Measurements from ENCODE around the gene CNPY3. TPM values are rescaled to one million over a fixed set of nuclear protein-coding genes. Genes with fewer than 3 reads are reported as not detected.

The CNPY3 gene
- total and polyA plus RNA-seq, 2 of the 13 experiments (the other 11 are each of a cell fraction or from before 2014, with no cell fraction given), result 42.3 to 60.2 TPM

DNA sequence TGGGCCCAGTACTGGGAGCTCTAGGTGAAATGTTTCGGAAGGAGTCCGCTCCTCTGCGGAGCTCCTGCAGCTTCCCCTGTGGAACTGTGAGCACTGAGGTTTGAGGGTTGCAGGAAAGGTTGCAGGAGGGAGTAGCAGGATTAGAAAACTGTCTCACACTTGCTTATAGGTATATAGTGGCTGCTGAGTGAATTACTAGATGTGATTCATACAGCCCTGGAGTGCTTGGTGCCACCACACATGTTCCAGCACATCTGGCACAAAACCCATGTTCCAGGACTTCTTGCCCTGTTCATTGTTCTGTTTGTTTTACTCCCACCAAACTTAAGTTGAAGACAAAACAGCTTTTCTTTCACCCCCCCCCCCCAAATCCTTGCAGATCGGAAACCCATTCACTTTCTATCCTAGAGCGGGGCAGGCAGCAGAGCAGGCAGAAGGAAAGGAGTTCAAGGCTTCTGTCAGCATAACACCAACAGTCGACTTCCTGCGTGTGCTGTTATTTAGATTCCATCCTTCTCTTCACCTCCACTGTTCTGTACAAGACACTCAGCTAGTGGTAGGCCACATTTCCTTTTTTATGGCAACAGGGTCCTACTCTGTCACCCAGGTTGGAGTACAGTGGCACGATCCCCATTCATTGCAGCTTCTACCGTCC, 50.4 kb downstream of the CNPY3 start (continued):
- TF ChIP-seq SRSF9 (IDR thresholded peaks at IDR 0.05; ENCODE audit: borderline replicate concordance, insufficient read depth, low read depth, low read length, poor library complexity, severe bottlenecking) (no peak), JUND (CRISPR knock-in tag; IDR thresholded peaks at IDR 0.05) (no peak), ZNF879 (CRISPR knock-in tag; IDR thresholded peaks at IDR 0.05) (0 out of 2 replicates have a peak, but pooled peaks have one; percentile 28), RFX1 (IDR thresholded peaks at IDR 0.05) (no peak), DMAP1 (CRISPR knock-in tag; IDR thresholded peaks at IDR 0.05) (peak; percentile 36), ZNF501 (CRISPR knock-in tag; IDR thresholded peaks at IDR 0.05) (peak; percentile 2; the same call in 1 of the 2 replicates), POLR2A (IDR thresholded peaks at IDR 0.05; ENCODE audit: insufficient read depth in 1 of 2, low read depth in 2 of 2, low read length in 2 of 2) (no peak), ZNF776 (CRISPR knock-in tag; IDR thresholded peaks at IDR 0.05) (no peak), MEIS1 (CRISPR knock-in tag; IDR thresholded peaks at IDR 0.05; ENCODE audit: borderline replicate concordance) (peak; percentile 18; the same call in 1 of the 2 replicates), ATF7 (IDR thresholded peaks at IDR 0.05) (no peak), ATF7 (CRISPR knock-in tag; IDR thresholded peaks at IDR 0.05) (no peak), SOX6 (IDR thresholded peaks at IDR 0.05) (no peak), SOX6 (CRISPR knock-in tag; IDR thresholded peaks at IDR 0.05) (no peak; the same call in 1 of the 2 replicates), GABPB1 (CRISPR knock-in tag; IDR thresholded peaks at IDR 0.05) (no peak), CHD2 (IDR thresholded peaks at IDR 0.05; ENCODE audit: low read depth, low read length) (no peak), NFKBIZ (CRISPR knock-in tag; IDR thresholded peaks at IDR 0.05) (no peak), NFATC3 (CRISPR knock-in tag; IDR thresholded peaks at IDR 0.05) (0 out of 2 replicates have a peak, but pooled peaks have one; percentile 9), PCBP1 (IDR thresholded peaks at IDR 0.05; ENCODE audit: borderline replicate concordance, low read depth, low read length) (no peak)
- TF ChIP-seq, protein P1, sequence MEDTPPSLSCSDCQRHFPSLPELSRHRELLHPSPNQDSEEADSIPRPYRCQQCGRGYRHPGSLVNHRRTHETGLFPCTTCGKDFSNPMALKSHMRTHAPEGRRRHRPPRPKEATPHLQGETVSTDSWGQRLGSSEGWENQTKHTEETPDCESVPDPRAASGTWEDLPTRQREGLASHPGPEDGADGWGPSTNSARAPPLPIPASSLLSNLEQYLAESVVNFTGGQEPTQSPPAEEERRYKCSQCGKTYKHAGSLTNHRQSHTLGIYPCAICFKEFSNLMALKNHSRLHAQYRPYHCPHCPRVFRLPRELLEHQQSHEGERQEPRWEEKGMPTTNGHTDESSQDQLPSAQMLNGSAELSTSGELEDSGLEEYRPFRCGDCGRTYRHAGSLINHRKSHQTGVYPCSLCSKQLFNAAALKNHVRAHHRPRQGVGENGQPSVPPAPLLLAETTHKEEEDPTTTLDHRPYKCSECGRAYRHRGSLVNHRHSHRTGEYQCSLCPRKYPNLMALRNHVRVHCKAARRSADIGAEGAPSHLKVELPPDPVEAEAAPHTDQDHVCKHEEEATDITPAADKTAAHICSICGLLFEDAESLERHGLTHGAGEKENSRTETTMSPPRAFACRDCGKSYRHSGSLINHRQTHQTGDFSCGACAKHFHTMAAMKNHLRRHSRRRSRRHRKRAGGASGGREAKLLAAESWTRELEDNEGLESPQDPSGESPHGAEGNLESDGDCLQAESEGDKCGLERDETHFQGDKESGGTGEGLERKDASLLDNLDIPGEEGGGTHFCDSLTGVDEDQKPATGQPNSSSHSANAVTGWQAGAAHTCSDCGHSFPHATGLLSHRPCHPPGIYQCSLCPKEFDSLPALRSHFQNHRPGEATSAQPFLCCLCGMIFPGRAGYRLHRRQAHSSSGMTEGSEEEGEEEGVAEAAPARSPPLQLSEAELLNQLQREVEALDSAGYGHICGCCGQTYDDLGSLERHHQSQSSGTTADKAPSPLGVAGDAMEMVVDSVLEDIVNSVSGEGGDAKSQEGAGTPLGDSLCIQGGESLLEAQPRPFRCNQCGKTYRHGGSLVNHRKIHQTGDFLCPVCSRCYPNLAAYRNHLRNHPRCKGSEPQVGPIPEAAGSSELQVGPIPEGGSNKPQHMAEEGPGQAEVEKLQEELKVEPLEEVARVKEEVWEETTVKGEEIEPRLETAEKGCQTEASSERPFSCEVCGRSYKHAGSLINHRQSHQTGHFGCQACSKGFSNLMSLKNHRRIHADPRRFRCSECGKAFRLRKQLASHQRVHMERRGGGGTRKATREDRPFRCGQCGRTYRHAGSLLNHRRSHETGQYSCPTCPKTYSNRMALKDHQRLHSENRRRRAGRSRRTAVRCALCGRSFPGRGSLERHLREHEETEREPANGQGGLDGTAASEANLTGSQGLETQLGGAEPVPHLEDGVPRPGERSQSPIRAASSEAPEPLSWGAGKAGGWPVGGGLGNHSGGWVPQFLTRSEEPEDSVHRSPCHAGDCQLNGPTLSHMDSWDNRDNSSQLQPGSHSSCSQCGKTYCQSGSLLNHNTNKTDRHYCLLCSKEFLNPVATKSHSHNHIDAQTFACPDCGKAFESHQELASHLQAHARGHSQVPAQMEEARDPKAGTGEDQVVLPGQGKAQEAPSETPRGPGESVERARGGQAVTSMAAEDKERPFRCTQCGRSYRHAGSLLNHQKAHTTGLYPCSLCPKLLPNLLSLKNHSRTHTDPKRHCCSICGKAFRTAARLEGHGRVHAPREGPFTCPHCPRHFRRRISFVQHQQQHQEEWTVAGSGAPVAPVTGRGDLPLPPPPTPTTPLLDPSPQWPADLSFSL (CRISPR knock-in tag; IDR thresholded peaks at IDR 0.05), result no peak
- TF ChIP-seq, protein P2, sequence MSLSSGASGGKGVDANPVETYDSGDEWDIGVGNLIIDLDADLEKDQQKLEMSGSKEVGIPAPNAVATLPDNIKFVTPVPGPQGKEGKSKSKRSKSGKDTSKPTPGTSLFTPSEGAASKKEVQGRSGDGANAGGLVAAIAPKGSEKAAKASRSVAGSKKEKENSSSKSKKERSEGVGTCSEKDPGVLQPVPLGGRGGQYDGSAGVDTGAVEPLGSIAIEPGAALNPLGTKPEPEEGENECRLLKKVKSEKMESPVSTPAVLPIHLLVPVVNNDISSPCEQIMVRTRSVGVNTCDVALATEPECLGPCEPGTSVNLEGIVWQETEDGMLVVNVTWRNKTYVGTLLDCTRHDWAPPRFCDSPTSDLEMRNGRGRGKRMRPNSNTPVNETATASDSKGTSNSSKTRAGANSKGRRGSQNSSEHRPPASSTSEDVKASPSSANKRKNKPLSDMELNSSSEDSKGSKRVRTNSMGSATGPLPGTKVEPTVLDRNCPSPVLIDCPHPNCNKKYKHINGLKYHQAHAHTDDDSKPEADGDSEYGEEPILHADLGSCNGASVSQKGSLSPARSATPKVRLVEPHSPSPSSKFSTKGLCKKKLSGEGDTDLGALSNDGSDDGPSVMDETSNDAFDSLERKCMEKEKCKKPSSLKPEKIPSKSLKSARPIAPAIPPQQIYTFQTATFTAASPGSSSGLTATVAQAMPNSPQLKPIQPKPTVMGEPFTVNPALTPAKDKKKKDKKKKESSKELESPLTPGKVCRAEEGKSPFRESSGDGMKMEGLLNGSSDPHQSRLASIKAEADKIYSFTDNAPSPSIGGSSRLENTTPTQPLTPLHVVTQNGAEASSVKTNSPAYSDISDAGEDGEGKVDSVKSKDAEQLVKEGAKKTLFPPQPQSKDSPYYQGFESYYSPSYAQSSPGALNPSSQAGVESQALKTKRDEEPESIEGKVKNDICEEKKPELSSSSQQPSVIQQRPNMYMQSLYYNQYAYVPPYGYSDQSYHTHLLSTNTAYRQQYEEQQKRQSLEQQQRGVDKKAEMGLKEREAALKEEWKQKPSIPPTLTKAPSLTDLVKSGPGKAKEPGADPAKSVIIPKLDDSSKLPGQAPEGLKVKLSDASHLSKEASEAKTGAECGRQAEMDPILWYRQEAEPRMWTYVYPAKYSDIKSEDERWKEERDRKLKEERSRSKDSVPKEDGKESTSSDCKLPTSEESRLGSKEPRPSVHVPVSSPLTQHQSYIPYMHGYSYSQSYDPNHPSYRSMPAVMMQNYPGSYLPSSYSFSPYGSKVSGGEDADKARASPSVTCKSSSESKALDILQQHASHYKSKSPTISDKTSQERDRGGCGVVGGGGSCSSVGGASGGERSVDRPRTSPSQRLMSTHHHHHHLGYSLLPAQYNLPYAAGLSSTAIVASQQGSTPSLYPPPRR (CRISPR knock-in tag; IDR thresholded peaks at IDR 0.05; ENCODE audit: borderline replicate concordance), result no peak
